Measurements from ENCODE around the gene SPTAN1. TPM values are rescaled to one million over a fixed set of nuclear protein-coding genes. Genes with fewer than 3 reads are reported as not detected.

Gene SPTAN1
- total and polyA plus RNA-seq, 2 donors (not counting 3 experiments of a cell fraction or from before 2014, with no cell fraction given): 408 to 502 TPM

- H3K4me1 ChIP-seq (ENCODE audit: control insufficient read depth, extremely low read depth, insufficient read depth, low read length): no peaks in the 10 kb centered on the region
- H3K79me2 ChIP-seq (ENCODE audit: control insufficient read depth, insufficient read depth, low read length): no peaks in the 10 kb centered on the region
- H3K27me3 ChIP-seq (ENCODE audit: control insufficient read depth in 2 of 2, insufficient read depth in 2 of 2, low read length in 2 of 2): no peaks in the 10 kb centered on the region
- intact Hi-C loops (cut with micrococcal nuclease): no loop called here
- H3K27ac ChIP-seq (ENCODE audit: insufficient read depth, low read depth, low read length): no peak overlapping the region
- H3K9me3 ChIP-seq (replicated peaks; ENCODE audit: control insufficient read depth, insufficient read depth, low read length): no peaks in the 10 kb centered on the region
- H2AFZ ChIP-seq (ENCODE audit: low read depth, low read length): no peak overlapping the region
- H3K36me3 ChIP-seq (ENCODE audit: control insufficient read depth in 2 of 2, extremely low read depth in 1 of 2, insufficient read depth in 2 of 2, low read length in 2 of 2): peaks cover 34 to 63% of the 10 kb centered on the region in 2 experiments
- H3K4me3 ChIP-seq (replicated peaks in 1 of 3; ENCODE audit: insufficient read depth in 1 of 3, low read depth in 1 of 3, low read length in 3 of 3): no peak overlapping the region
- DNase-seq (ENCODE audit: low read depth, low spot score) (no peak), FAIRE-seq (no peak)
- no TSS peak for BruUV-seq (replicated peaks)
- no peaks in the 10 kb centered on the region for H4K20me1 ChIP-seq (replicated peaks; ENCODE audit: control insufficient read depth, extremely low read depth, insufficient read depth, low read length)
- TF ChIP-seq CTCF (IDR thresholded peaks at IDR 0.05; ENCODE audit: extremely low read depth in 1 of 2, insufficient read depth in 1 of 2, low read depth in 1 of 2, low read length in 2 of 2) (no peak), MYC (IDR thresholded peaks at IDR 0.05; ENCODE audit: low read depth, low read length) (no peak), POLR2A (IDR thresholded peaks at IDR 0.05; ENCODE audit: low read depth, low read length) (no peak), JUN (IDR thresholded peaks at IDR 0.05; ENCODE audit: borderline replicate concordance, insufficient read depth, insufficient read length, low read depth) (no peak), MAX (IDR thresholded peaks at IDR 0.05; ENCODE audit: insufficient read depth, insufficient read length) (no peak), POLR2AphosphoS5 (IDR thresholded peaks at IDR 0.05; ENCODE audit: insufficient read depth, low read depth, low read length) (no peak), GATA2 (IDR thresholded peaks at IDR 0.05; ENCODE audit: insufficient read depth, insufficient read length, low read depth, low read length) (no peak), EZH2 (IDR thresholded peaks at IDR 0.05; ENCODE audit: borderline replicate concordance, low read depth, low read length, severe bottlenecking) (no peak), FOS (IDR thresholded peaks at IDR 0.05; ENCODE audit: borderline replicate concordance, insufficient read depth, low read length) (no peak)
- no peak overlapping the region for H3K4me2 ChIP-seq (ENCODE audit: insufficient read depth, low read length)
- ChIA-PET POLR2A (no interaction called here), CTCF (interaction anchor here (1.2 kb wide), 1 partner anchor 18 kb away, joined by 3 read pairs; no protein-coding TSS in a partner anchor)
- dilution Hi-C loops (cut with MboI; ENCODE audit: extremely low pct_ligation_motif_present, low sequenced_read_pairs): no loop called here
- H3K9me1 ChIP-seq (replicated peaks; ENCODE audit: control insufficient read depth, extremely low read depth, insufficient read depth, low read length): no peaks in the 10 kb centered on the region
- H3K9ac ChIP-seq (replicated peaks; ENCODE audit: extremely low read depth, insufficient read depth, low read length): no peak overlapping the region
Measured at GRCh38 chr9:128603697-128604096, 51.3 kb downstream of the SPTAN1 start.

All from endothelial cell of umbilical vein (primary cell).